Neural cell (in vitro differentiated cells): ENCODE measurements around the gene CDK3. TPM values are rescaled to one million over a fixed set of nuclear protein-coding genes. Genes with fewer than 3 reads are reported as not detected.
"Not testable (repeated sequence)": the region's sequence is repeated elsewhere in the genome, so short reads cannot be mapped to it uniquely, and the experiment has no call there.

Source experiments
- H2AFZ ChIP-seq: fragments of 200-600, 300-800 bp; sonication (generic), shearing (Covaris generic); 2 replicates; pipeline ENCODE4 v1.6.0; 2014; ENCODE audit warnings: low read depth, mild to moderate bottlenecking, antibody characterized with exemption, low read length, moderate library complexity
- H3F3A ChIP-seq: fragments of 200-600 bp; shearing (Covaris generic); 2 replicates; pipeline ENCODE4 v1.6.1; 2016; ENCODE audit warnings: mild to moderate bottlenecking, moderate library complexity, mixed read lengths, antibody characterized with exemption, low read length; ENCODE audit not compliant: insufficient read depth, poor library complexity, severe bottlenecking
- H3K27ac ChIP-seq: fragments of 200-600, 300-800 bp; sonication (generic), shearing (Covaris generic); 2 replicates; pipeline ENCODE4 v1.5.1; 2014; ENCODE audit warnings: mild to moderate bottlenecking, low read length, moderate library complexity
- H3K27me3 ChIP-seq: fragments of 300-800, 200-600 bp; sonication (generic), shearing (Covaris generic); 2 replicates; pipeline ENCODE4 v1.6.0; 2014; ENCODE audit warnings: mild to moderate bottlenecking, low read depth, low read length, moderate library complexity; ENCODE audit not compliant: insufficient read depth
- H3K36me3 ChIP-seq: fragments of 300-800, 200-600 bp; sonication (generic), shearing (Covaris generic); 2 replicates; pipeline ENCODE4 v1.5.1; 2014; ENCODE audit warnings: mild to moderate bottlenecking, antibody characterized with exemption, low read length, moderate library complexity; ENCODE audit not compliant: insufficient read depth
- H3K4me2 ChIP-seq: fragments of 300-800, 200-600 bp; sonication (generic), shearing (Covaris generic); 2 replicates; pipeline ENCODE4 v1.6.0; 2014; ENCODE audit warnings: mild to moderate bottlenecking, low read length
- H3K4me3 ChIP-seq: fragments of 300-800, 200-600 bp; sonication (generic), shearing (Covaris generic); 2 replicates; pipeline ENCODE4 v1.5.1; 2014; ENCODE audit warnings: mild to moderate bottlenecking, low read length, moderate library complexity
- H3K79me2 ChIP-seq: fragments of 200-600 bp; shearing (Covaris generic); replicated peaks from 2 replicates; pipeline ENCODE4 v1.6.0; 2014; ENCODE audit warnings: mild to moderate bottlenecking, low read length, moderate library complexity; ENCODE audit not compliant: insufficient read depth
- H3K9ac ChIP-seq: fragments of 300-800, 200-600 bp; sonication (generic), shearing (Covaris generic); 2 replicates; pipeline ENCODE4 v1.6.1; 2016; ENCODE audit warnings: mild to moderate bottlenecking, low read length, mixed read lengths
- H3K9me2 ChIP-seq: fragments of 200-600 bp; shearing (Covaris generic); 2 replicates; pipeline ENCODE4 v1.6.1; 2016; ENCODE audit warnings: mild to moderate bottlenecking, low read length, mixed read lengths; ENCODE audit not compliant: insufficient read depth
- H3K9me3 ChIP-seq: fragments of 200-600, 300-800 bp; sonication (generic), shearing (Covaris generic); 2 replicates; pipeline ENCODE4 v1.6.1; 2016; ENCODE audit warnings: mild to moderate bottlenecking, mixed run types, low read length, moderate library complexity, mixed read lengths
- H4K20me1 ChIP-seq: fragments of 200-600 bp; shearing (Covaris generic); 2 replicates; pipeline ENCODE4 v1.6.1; 2016; ENCODE audit warnings: mild to moderate bottlenecking, mixed run types; ENCODE audit not compliant: insufficient read depth
- CTCF ChIP-seq: fragments of 450-650 bp; IDR thresholded peaks from 2 replicates; pipeline ENCODE4 v1.5.1; 2014; ENCODE audit warnings: antibody characterized with exemption, mild to moderate bottlenecking, moderate library complexity; ENCODE audit not compliant: poor library complexity, severe bottlenecking
- EP300 ChIP-seq: fragments of 450-650 bp; conservative IDR thresholded peaks from 2 replicates; pipeline ENCODE4 v1.6.1; 2014; ENCODE audit warnings: antibody characterized with exemption, mild to moderate bottlenecking, moderate library complexity; ENCODE audit not compliant: poor library complexity, severe bottlenecking
- EZH2 ChIP-seq: fragments of 200-600, 300-800 bp; shearing (Covaris generic), sonication (generic); IDR thresholded peaks from 2 replicates; pipeline ENCODE4 v1.6.1; 2014; ENCODE audit warnings: antibody characterized with exemption, low read length, borderline replicate concordance, mild to moderate bottlenecking; ENCODE audit not compliant: insufficient read depth, poor library complexity, severe bottlenecking
- MXI1 ChIP-seq: fragments of 450-650 bp; conservative IDR thresholded peaks from 2 replicates; pipeline ENCODE4 v1.6.1; 2014; ENCODE audit warnings: antibody characterized with exemption, mild to moderate bottlenecking; ENCODE audit not compliant: poor library complexity, severe bottlenecking
- POLR2AphosphoS5 ChIP-seq: IDR thresholded peaks from 2 replicates; pipeline ENCODE4 v1.6.1; 2012
- RAD21 ChIP-seq: fragments of 450-650 bp; conservative IDR thresholded peaks from 2 replicates; pipeline ENCODE4 v1.6.1; 2014; ENCODE audit warnings: antibody characterized with exemption, mild to moderate bottlenecking, moderate library complexity
- REST ChIP-seq: IDR thresholded peaks from 2 replicates; pipeline ENCODE4 v1.6.1; 2012; ENCODE audit warnings: borderline replicate concordance
- SMC3 ChIP-seq: fragments of 450-650 bp; conservative IDR thresholded peaks from 2 replicates; pipeline ENCODE4 v1.6.1; 2014; ENCODE audit warnings: antibody characterized with exemption, mild to moderate bottlenecking, moderate library complexity; ENCODE audit not compliant: poor library complexity
- TAF1 ChIP-seq: IDR thresholded peaks from 2 replicates; pipeline ENCODE4 v1.6.1; 2012; ENCODE audit warnings: low read depth
- polyA plus RNA-seq: library from polyadenylated mRNA; depleted of rRNA; stranded (reverse); fragments of >200 nt; gene quantifications from 2 replicates; pipeline ENCODE4 v1.2.3, GENCODE V29; 2014

CDK3 gene
- polyA plus RNA-seq, 1 donor from 2014 or later: 29.2 TPM

DNA sequence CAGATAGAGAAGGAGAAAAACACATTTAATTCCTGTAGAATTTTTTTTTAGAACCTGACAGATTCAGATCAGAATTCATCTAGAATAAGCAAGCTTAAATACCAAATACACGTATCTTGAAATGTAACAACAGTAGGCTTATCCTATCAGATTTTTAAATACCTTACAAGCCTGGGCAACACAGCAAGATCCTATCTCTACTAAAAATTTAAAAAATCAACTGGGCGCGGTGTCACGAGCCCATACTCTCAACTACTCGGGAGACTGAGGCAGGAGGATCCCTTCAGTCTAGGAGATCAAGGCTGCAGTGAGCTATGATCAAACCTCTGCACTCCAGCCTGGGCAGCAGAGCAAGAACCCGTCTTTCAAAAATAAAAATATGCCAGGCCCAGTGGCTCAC, 35.2 kb upstream of the CDK3 start:
- Histone ChIP-seq H4K20me1 (no peaks in the 10 kb centered on the region), H3K9ac (no peak overlapping the region), H3F3A (no peaks in the 10 kb centered on the region), H3K27ac (no peak overlapping the region), H3K79me2 (no peaks in the 10 kb centered on the region), H3K27me3 (no peaks in the 10 kb centered on the region), H3K4me2 (no peak overlapping the region), H3K9me3 (no peaks in the 10 kb centered on the region), H3K4me3 (no peak overlapping the region), H3K9me2 (no peaks in the 10 kb centered on the region), H2AFZ (no peak overlapping the region), H3K36me3 (no peaks in the 10 kb centered on the region)
- TF ChIP-seq SMC3: no peak
- no peak for TF ChIP-seq REST
- TF ChIP-seq MXI1: no peak
- no peak for TF ChIP-seq POLR2AphosphoS5
- no peak for TF ChIP-seq RAD21
- TF ChIP-seq CTCF: no peak
- no peak for TF ChIP-seq EP300
- no peak for TF ChIP-seq TAF1
- no peak for TF ChIP-seq EZH2

GRCh38 chr17:75969044-75969443, 31.6 kb upstream of the CDK3 start:
- not testable (repeated sequence) for H3K27me3 ChIP-seq, H3K9me2 ChIP-seq, H3K9me3 ChIP-seq, H4K20me1 ChIP-seq, H3K36me3 ChIP-seq, H3F3A ChIP-seq, H3K4me2 ChIP-seq, H2AFZ ChIP-seq, H3K4me3 ChIP-seq, H3K27ac ChIP-seq, H3K9ac ChIP-seq, H3K79me2 ChIP-seq

DNA sequence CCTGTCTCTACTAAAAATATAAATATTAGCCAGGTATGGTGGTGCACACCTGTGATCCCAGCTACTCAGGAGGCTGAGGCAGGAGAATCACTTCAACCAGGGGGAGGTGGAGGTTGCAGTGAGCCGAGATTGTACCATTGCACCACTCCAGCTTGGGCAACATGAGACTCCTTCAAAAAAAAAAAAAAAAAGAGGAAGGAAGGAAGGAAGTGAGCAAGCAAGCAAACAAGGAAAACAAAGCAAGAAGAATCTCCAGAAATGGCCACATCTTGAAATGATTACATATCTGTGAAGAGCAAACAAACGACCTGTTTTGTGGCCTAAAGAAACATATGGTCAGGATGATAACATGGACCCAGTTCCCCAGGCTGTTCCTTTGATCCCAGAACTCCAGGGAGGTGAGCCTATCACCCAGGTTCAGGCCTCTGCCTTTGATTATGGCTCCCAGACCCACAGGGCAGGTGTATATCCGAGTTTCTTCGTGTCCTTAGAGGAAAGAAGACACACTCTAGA, 30.6 kb upstream of the CDK3 start:
- no peaks in the 10 kb centered on the region for H3F3A ChIP-seq
- no peak overlapping the region for H3K27ac ChIP-seq
- H3K4me3 ChIP-seq: no peak overlapping the region
- no peaks in the 10 kb centered on the region for H3K9me3 ChIP-seq
- H4K20me1 ChIP-seq: no peaks in the 10 kb centered on the region
- TF ChIP-seq RAD21 (no peak), CTCF (no peak), TAF1 (no peak), SMC3 (no peak), POLR2AphosphoS5 (no peak), EP300 (no peak), MXI1 (no peak), REST (no peak), EZH2 (no peak)
- H3K4me2 ChIP-seq: no peak overlapping the region
- no peaks in the 10 kb centered on the region for H3K9me2 ChIP-seq
- H2AFZ ChIP-seq: no peak overlapping the region
- H3K36me3 ChIP-seq: peaks cover 5% of the 10 kb centered on the region
- peaks cover 12% of the 10 kb centered on the region for H3K79me2 ChIP-seq
- H3K27me3 ChIP-seq: no peaks in the 10 kb centered on the region
- no peak overlapping the region for H3K9ac ChIP-seq
